GM10248 (cell line): ENCODE data around the gene HCRT.
"Not testable (repeated sequence)": the region's sequence is repeated elsewhere in the genome, so short reads cannot be mapped to it uniquely, and the experiment has no call there.

Source experiments
- CTCF ChIA-PET: fragments of 300-600 bp; sonication (Branson Sonifier 250); formaldehyde crosslinking; extraction: SDS; loops from one replicate; lab custom pipeline; 2021; ENCODE audit warnings: antibody characterized with exemption; lab: Yijun Ruan, JAX
- POLR2A ChIA-PET: fragments of 350-650 bp; sonication (Branson Sonifier 250); formaldehyde crosslinking; extraction: SDS; loops from one replicate; lab custom pipeline; 2020; ENCODE audit warnings: antibody characterized with exemption; lab: Yijun Ruan, JAX
- DNase-seq: peaks from one replicate; pipeline ENCODE4 v3.0.0; 2012; ENCODE audit errors: extremely low spot score
- CTCF ChIP-seq: IDR thresholded peaks from 2 replicates; pipeline ENCODE4 v1.5.1; 2012; ENCODE audit warnings: mild to moderate bottlenecking, low read depth; ENCODE audit errors: extremely low read depth, missing control alignments, control extremely low read depth

Gene HCRT

DNA sequence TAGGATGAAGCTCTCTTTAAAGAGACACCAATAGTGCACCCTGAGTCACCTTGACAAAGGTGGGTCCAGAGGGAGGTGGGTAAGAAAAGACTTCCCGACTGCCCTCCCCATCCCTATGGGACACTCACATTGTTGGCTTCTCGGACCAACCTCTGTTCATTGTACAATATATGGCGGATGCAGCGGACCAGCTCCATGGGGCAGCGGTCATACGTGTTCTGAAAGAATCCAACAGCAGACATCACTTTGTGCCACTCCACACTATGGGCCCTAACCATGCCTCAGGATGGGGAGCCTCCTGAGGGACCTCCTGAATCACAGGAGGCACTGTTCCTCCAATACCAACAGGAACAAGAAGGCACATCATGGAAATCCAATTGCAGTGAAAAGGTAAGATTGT lies 39.4 kb upstream of the HCRT start:
- CTCF ChIA-PET: interaction anchor here (3.0 kb wide), 1 partner anchor 29 kb away, joined by 27 read pairs; the partner anchor contains the start of gene GHDC
- TF ChIP-seq CTCF: no peak
- POLR2A ChIA-PET: no interaction called here

GRCh38 chr17:42221886-42222745 lies 36.9 kb upstream of the HCRT start:
- POLR2A ChIA-PET: interaction anchor here (1.2 to 1.3 kb wide), 2 partner anchors 80 to 84 kb away, joined by 3 read pairs; no protein-coding TSS in a partner anchor
- peak; percentile 73 for TF ChIP-seq CTCF

More for the DNA sequence above, 39.4 kb upstream of the HCRT start:
- DNase-seq: no peak

DNA sequence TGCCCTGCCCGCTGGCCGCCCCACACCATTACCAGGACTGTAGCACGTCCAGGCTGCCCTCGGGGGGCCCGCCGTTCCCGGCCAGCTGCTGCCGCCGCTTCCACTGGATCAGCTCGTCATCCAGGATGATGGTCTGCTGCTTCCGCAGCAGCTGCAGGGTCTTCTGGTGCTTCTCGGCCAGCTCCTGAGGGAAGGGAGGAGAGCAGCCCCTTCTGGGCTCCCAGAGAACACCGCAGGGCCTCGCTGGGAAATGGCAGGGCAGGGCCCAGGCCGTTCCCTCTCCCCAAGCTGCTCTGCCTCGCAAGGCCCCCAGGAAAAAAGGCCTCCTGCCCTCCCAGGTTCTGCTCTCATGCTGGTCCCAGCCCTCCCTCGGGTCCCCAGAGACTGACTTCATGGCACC lies 34.0 kb upstream of the HCRT start:
- POLR2A ChIA-PET, DNase-seq, CTCF ChIA-PET: not testable (repeated sequence)

More at GRCh38 chr17:42221886-42222745, 36.9 kb upstream of the HCRT start:
- CTCF ChIA-PET: interaction anchor here (0.6 to 3.0 kb wide), 43 partner anchors 9 to 472 kb away, joined by 3 to 40 read pairs (median 5); partner anchors contain the start of genes CAVIN1, GHDC, KCNH4 and STAT5A
- peak; percentile 72 for DNase-seq

DNA sequence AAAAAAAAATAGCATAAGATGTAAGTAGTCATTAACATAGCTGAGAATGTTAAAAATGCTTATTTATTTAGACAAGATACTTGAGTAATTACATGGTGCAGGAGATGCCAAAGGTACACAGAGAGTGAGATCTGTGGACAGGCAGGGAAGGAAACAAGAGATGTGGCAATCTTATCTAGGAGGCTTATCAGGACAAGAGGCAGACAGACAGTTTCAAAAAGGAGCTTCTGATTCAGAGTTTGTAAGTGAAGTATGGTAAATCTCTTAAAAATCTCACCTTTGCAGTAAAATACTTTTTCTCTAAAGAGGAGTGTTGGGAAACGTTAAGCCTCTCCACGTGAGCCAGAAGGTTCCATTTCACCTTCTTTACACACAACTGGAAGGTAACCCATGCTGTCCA lies 28.9 kb upstream of the HCRT start:
- CTCF ChIA-PET: interaction anchor here (0.9 to 3.7 kb wide), 4 partner anchors 8 to 39 kb away, joined by 3 to 26 read pairs (median 6); partner anchors contain the start of gene KCNH4
- POLR2A ChIA-PET: no interaction called here
- no peak for TF ChIP-seq CTCF
- DNase-seq: no peak

DNA sequence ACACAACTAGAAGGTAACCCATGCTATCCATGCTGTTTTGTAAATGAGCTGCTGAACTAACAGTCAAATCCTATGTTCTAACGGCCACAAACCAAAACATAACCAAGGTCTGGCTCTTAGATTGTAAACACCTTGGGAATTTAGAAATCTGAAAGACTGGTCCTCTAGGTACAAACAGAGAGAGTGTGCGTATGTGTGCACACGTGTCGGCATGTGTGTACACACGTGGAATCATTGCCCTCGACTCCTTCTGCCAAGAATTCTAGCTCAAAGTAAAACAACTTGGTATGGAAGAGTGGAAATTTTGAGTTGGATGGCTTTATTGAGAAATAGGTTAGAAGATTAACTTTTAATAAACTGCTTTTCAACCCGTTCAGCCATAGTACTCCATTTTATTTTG lies 27.1 kb upstream of the HCRT start:
- ChIA-PET CTCF (interaction anchor here (1.2 to 3.7 kb wide), 5 partner anchors 10 to 23 kb away, joined by 3 to 26 read pairs (median 4); partner anchors contain the start of gene GHDC), POLR2A (no interaction called here)
- DNase-seq: no peak
- no peak for TF ChIP-seq CTCF

- CTCF ChIA-PET: interaction anchor here (1.2 to 3.7 kb wide), 5 partner anchors 11 to 24 kb away, joined by 3 to 26 read pairs (median 4); partner anchors contain the start of gene GHDC
- DNase-seq, POLR2A ChIA-PET: not testable (repeated sequence)
These were observed 26.7 kb upstream of the HCRT start for GRCh38 chr17:42211921-42212341.

DNA sequence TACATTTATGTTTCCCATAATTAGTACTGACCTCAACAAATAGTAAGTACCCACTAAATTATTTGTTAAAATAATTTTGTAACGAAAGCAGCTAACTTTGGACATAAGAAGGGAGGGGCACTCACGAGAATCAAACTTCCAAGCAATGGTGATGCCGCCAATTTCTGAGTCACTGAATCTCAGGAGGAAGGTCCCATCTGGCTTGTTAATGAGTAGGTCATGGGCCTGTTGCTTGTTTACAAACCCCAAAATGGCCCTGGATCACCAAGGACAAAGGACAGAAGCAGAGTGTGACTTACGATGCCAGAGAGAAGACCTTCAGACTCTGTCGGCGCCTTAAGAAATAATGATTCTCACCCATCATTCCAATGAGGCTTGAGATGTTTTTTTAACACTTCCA lies 24.8 kb upstream of the HCRT start:
- DNase-seq: no peak
- ChIA-PET POLR2A (no interaction called here), CTCF (interaction anchor here (3.0 kb wide), 1 partner anchor 12 kb away, joined by 13 read pairs; no protein-coding TSS in a partner anchor)
- no peak for TF ChIP-seq CTCF

DNA sequence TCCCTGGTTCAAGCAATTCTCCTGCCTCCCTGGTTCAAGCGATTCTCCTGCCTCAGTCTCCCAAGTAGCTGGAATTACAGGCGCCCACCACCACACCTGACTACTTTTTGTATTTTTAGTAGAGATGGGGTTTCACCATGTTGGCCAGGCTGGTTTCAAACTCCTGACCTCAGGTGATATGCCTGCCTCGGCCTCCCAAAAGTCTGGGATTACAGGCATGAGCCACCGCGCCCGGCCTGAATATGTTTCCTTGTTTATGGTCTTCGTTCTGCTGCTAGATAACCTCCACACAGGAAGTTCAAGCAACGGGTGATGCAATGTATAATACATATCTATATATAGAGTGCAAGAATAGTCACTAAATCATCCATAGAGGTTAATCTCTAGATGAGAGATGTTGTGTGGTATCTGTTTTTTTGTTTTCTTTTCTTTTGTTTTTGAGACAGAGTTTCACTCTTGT lies 20.9 kb upstream of the HCRT start:
- CTCF ChIA-PET, DNase-seq, POLR2A ChIA-PET: not testable (repeated sequence)
